HG03442 (cell line): ENCODE results near the gene PRCP.
"Not testable (repeated sequence)": the region's sequence is repeated elsewhere in the genome, so short reads cannot be mapped to it uniquely, and the experiment has no call there.

Experiments used
- ATAC-seq: cut with Tn5 transposase; IDR thresholded peaks from one replicate; pipeline ENCODE4 v1.9.1; 2021; ENCODE audit warnings: mild to moderate bottlenecking, moderate library complexity; ENCODE audit not compliant: unreplicated experiment

PRCP gene

GRCh38 chr11:82873919-82874333 lies 26.3 kb downstream of the PRCP start:
- ATAC-seq, result no peak

GRCh38 chr11:82872377-82873150 lies 27.7 kb downstream of the PRCP start:
- ATAC-seq, result no peak

- no peak for ATAC-seq
Observed at GRCh38 chr11:82871646-82872045, 28.6 kb downstream of the PRCP start.

GRCh38 chr11:82869657-82870056 lies 30.6 kb downstream of the PRCP start:
- no peak for ATAC-seq

- no peak for ATAC-seq
Observed at GRCh38 chr11:82867495-82868082, 32.6 kb downstream of the PRCP start.

- no peak for ATAC-seq
Observed at GRCh38 chr11:82865841-82866240, 34.4 kb downstream of the PRCP start.

DNA sequence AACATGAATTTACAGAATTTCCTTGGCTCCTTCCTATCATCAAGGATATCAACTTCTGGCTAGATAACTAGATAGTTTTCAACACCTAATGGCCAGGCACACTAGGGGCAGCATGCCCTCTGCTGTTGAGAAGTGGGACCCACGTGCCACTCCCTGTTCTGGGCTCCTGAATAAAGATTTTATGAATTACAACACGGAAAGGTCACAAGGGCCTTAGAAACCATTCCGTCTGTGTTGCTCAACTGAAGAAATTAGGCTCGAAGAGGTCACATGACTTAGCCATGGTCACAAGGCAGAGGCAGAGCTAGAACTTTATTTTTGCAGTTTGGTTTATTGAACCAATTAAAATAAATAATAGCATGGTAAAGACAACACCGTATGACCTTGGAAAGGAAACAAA lies 36.0 kb downstream of the PRCP start:
- ATAC-seq, result peak; percentile 62

DNA sequence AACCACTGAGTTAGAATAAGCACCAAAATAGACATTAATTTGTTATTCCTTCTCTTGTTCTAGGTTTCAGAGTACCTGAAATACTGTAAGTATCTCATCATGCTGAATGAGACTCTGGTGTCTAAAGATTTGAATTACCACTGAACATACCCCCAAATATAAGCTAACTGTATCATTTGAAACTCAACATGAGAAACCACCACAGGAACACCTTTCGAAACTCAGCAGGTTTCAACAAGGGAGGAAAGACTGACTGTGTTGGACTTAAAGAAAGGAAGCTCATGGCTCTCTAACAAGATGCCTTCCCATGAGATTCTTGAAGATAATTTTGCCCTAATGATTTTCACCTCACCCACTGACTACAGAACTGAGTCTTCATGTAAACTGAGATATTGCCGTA lies 37.0 kb downstream of the PRCP start:
- peak; percentile 64 for ATAC-seq

DNA sequence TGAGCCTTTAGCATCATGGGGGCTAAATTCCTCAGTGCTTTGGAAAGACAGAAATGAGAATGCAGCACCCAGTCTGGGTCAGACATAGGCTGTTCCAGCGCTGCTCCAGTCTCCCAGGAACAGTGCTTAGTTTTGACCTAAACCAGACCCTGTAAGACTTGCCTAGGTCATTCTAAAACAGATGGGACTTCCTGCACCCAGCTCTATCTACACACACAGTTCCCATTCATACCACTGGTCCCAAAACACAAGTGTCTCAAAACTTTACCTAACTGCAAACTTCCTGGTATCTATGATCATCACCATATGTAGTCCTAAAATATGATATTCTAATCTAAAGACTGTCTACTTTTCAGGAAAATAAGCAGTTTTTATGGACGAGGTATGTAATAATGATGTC lies 37.9 kb downstream of the PRCP start:
- ATAC-seq, result no peak

GRCh38 chr11:82859750-82860149 lies 40.5 kb downstream of the PRCP start:
- ATAC-seq, result no peak

DNA sequence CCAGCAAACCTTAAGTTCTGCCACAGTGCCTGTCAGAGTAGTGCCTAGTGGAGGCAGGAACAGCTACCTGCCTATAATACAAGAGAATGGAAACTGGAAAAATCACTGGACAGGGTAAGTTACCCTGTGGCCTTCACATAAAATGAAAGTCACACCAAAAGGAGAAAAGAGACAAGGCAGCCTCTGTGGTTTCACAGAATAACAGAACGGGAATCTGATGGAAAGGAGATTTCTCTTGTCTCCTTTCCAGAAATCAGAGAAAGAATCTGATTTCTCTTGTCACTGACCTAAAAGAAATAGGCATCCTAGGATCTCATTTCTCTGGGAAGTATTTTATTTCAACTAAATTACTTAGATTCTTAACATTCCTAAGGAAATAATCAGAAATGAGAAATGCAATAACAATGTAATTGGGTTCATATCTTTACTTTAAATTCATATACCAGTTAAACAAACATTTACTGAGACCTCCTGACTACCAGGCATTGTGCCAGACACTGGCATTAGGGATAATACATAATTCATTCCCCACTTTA lies 41.6 kb downstream of the PRCP start:
- no peak for ATAC-seq

GRCh38 chr11:82858133-82858532 lies 42.1 kb downstream of the PRCP start:
- ATAC-seq, result no peak

DNA sequence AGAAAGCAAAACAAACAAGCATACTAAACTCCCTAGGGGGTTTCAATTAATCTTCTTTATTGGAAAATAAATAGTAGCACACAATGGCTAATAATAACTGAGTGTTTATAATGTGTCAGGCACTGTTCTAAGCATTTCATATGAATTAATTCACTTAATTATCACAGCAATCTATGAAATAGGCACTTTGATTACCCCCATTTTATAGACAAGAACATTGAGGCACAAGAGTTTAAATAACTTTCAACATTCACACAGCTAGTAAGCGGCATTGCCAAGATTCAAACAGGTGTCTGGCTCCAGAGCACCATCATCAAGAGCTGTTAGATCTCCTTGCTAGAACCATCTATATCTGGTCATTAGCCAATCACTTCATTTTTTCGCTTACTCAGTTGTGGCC lies 43.1 kb downstream of the PRCP start:
- no peak for ATAC-seq

GRCh38 chr11:82855616-82856015 lies 44.6 kb downstream of the PRCP start:
- no peak for ATAC-seq

- ATAC-seq, result not testable (repeated sequence)
Observed at GRCh38 chr11:82854916-82855315, 45.3 kb downstream of the PRCP start.

GRCh38 chr11:82854242-82854641 lies 46.0 kb downstream of the PRCP start:
- no peak for ATAC-seq

DNA sequence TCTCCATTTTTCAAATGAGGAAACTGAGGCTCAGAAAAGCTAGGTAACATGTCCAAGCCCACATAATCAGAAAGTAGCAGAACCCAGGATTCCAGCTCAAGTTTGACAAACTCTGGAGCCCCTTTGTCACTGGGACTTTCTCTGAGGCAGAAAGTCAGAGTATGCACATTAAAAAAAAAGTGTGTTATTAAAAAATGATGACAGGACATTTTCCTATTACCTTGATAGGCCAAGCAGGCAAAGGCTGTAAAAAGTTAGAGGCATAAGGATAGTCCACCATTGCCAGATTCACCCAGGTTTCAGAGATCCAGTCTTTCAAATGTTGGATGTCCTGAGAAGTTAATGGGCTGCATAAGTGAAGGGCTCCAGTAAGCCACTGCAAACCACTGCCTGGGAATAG lies 51.4 kb downstream of the PRCP start:
- no peak for ATAC-seq

GRCh38 chr11:82845356-82846353 lies 54.6 kb downstream of the PRCP start:
- no peak for ATAC-seq

DNA sequence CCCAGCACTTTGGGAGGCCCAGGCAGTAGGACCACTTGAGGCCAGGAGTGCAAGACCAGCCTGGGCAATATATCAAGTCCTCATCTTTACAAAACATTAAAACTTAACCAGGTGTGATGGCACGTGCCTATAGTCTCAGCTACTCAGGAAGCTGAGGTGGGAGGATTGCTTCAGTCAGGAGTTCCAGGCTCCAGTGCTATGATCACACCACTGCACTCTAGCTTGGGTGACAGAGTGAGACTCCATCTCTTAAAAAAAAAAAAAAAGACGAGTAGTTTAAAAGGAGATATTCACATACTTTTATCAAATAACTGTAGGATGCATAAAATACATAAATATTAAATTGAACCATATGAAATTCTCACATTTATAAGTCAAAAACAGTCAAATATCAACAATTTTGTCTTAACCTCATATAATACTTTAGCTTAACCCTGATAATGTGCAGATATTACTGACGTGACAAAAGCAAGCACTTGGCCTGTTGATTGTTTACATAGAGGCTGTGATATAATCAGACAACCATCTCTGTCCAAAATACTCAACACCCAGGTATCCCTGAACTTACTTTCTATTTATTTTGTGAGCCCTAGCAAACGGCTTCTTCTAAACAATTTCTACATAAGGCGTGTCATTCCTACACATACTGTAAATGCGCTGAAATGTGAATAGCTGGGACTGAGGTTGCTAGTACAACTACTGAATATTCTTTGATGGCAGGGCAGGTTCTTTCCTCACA lies 57.0 kb downstream of the PRCP start:
- ATAC-seq, result no peak

GRCh38 chr11:82842019-82842418 lies 58.2 kb downstream of the PRCP start:
- ATAC-seq, result no peak

DNA sequence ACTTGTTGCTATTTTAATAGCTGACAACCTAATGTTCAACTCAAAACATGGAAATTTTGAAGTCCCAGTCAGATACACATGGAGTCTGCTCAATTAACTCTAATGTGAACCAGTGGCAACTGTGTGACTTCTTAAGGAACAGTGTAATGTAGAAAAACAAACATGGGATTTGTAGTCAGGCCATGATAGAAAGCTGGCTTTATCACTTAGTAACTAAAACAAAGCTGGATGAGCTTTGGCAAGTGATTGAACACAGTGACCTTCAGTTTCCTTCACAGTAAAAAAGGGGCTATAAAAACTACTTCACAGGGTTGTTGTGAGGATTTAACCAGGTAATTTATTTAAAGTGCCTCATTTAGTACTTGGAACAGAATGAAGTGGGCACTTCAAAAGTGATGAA lies 62.6 kb downstream of the PRCP start:
- no peak for ATAC-seq
